ENCODE data around the gene ENGASE. TPM values are rescaled to one million over a fixed set of nuclear protein-coding genes. Genes with fewer than 3 reads are reported as not detected.

The ENGASE gene
- total RNA-seq, 2 donors from 2014 or later = 50.0 to 75.9 TPM

DNA sequence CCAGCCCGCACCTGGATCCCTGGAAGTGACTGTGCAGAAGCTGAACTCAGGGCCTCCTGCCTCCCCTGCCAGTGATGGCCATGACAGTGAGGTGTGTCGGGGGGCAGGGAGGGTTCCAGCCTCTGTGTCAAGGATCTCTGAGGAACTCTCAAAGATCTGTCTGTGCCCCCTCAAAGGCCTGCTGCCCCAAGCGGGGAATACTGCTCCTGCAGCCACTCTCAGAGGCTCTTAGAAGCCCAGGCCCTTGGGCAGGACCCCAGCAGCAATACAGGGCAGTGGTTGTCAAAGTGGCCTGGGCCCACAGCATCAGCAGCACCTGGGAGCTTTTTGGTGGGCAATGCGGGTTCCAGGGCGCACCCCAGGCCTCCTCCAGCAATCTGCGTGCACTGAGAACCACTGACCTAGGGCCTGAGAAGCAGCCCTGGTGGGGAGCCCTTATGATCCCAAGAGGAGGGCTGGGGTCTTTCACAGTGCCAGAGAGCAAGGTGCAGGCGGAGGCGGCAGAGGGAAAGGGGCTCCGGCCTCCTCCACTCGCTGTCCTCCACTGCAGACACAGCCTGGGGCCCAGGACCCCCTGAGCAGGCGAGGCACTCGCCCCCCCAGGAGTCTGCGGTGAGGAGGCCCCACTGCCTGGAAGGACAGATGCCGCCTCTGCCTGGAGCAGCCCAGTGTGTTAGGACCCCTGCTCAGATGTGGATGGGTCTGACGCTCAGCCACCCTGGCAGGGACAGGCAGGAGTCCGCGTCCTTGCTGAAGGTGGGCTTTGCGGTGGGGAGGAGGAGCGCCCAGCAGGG, 42.1 kb downstream of the ENGASE start:
- H3K27me3 ChIP-seq (replicated peaks; ENCODE audit: insufficient read depth) = no peaks in the 10 kb centered on the region
- H3K27ac ChIP-seq = no peak overlapping the region
- H3K4me1 ChIP-seq (ENCODE audit: control insufficient read depth in 1 of 2, low read depth in 2 of 2) = peaks cover 0 to 13% of the 10 kb centered on the region in 2 donors
- DNase-seq (ENCODE audit: low spot score) (no peak), ATAC-seq (ENCODE audit: insufficient number of reproducible peaks, low FRiP score, low read depth) (no peak)
- TF ChIP-seq, protein P1, sequence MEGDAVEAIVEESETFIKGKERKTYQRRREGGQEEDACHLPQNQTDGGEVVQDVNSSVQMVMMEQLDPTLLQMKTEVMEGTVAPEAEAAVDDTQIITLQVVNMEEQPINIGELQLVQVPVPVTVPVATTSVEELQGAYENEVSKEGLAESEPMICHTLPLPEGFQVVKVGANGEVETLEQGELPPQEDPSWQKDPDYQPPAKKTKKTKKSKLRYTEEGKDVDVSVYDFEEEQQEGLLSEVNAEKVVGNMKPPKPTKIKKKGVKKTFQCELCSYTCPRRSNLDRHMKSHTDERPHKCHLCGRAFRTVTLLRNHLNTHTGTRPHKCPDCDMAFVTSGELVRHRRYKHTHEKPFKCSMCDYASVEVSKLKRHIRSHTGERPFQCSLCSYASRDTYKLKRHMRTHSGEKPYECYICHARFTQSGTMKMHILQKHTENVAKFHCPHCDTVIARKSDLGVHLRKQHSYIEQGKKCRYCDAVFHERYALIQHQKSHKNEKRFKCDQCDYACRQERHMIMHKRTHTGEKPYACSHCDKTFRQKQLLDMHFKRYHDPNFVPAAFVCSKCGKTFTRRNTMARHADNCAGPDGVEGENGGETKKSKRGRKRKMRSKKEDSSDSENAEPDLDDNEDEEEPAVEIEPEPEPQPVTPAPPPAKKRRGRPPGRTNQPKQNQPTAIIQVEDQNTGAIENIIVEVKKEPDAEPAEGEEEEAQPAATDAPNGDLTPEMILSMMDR (IDR thresholded peaks at IDR 0.05) = no peak
- no peaks in the 10 kb centered on the region for H3K9me3 ChIP-seq
- no peaks in the 10 kb centered on the region for H3K36me3 ChIP-seq
- H3K4me3 ChIP-seq = no peak overlapping the region

DNA sequence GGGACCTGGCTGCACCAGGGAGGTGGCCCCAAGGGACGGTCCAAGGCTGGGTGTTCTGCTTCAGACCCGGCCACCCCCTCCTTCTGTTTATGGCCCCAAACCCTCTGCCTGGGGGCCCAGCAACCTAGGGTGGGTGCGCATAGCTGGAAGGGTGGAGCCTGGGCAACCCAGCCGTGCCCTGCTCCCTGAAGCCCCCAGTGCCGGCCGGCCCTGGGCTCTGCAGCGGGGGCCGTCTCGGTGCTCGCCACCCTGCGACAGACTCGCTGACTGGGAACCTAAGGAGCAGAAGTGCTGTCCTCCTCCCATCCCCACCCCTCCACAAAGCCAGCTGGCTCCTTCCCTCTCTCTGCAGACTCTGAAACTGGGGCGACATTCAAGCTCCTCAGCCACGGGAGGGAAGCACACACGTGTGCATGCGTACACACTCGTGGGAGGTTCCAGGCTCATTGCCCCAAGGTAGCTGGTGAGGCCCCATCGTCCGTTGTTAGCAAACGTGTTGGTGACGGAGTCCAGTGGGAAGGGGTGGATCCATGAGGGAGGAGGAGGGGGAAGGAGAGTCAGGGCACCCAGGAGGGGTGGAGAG, 43.4 kb downstream of the ENGASE start:
- TF ChIP-seq, protein P1 (IDR thresholded peaks at IDR 0.05) = no peak
- DNase-seq (ENCODE audit: low spot score) (no peak), ATAC-seq (ENCODE audit: insufficient number of reproducible peaks, low FRiP score, low read depth) (no peak)
- Histone ChIP-seq H3K27me3 (replicated peaks; ENCODE audit: insufficient read depth) (no peaks in the 10 kb centered on the region), H3K4me3 (no peak overlapping the region), H3K36me3 (no peaks in the 10 kb centered on the region), H3K27ac (no peak overlapping the region), H3K9me3 (no peaks in the 10 kb centered on the region), H3K4me1 (ENCODE audit: control insufficient read depth in 1 of 2, low read depth in 2 of 2) (peaks cover 0 to 13% of the 10 kb centered on the region in 2 donors)

DNA sequence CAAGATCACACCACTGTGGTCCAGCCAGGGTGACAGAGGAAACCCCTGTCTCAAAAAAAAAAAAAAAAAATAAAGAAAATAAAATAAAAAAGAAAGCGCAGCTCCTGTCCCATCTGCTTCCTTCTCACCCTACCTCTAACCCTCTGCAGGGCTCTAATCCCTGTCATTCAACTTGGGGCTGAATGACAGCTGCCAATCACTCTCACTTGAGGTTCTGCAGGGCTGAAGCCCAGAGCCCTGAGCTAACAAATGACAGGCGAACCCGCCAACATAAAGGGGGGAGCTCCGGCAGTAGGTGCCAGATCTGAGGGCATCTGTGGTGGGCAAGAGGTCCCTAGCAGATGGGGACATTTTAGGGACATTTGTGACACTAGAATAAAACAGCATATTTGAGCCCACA, 44.3 kb downstream of the ENGASE start:
- Histone ChIP-seq H3K27me3 (replicated peaks; ENCODE audit: insufficient read depth) (no peaks in the 10 kb centered on the region), H3K4me1 (ENCODE audit: control insufficient read depth in 1 of 2, low read depth in 2 of 2) (peaks cover 0 to 13% of the 10 kb centered on the region in 2 donors), H3K9me3 (no peaks in the 10 kb centered on the region), H3K4me3 (no peak overlapping the region), H3K27ac (no peak overlapping the region), H3K36me3 (no peaks in the 10 kb centered on the region)
- DNase-seq (ENCODE audit: low spot score) (no peak), ATAC-seq (ENCODE audit: insufficient number of reproducible peaks, low FRiP score, low read depth) (no peak)
- TF ChIP-seq, protein P1 (IDR thresholded peaks at IDR 0.05) = no peak

DNA sequence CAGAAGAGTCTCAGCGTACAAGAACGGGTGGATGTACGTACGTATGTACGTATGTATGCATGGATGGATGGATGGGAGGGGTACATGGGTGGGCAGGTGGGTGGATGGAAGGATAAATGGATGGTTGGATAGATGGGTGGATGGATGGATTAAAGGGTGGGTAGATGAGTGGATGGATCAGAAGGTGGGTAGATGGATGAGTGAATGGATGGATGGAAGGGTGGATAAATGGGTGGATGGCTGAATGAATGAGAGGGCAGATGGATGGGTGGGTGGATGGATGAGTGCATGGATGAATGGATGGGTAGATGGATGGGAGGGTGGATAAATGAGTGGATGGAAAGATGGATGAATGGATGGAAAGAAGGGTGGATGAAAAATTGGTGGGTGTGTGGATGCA, 45.6 kb downstream of the ENGASE start:
- H3K27me3 ChIP-seq (replicated peaks; ENCODE audit: insufficient read depth) = no peaks in the 10 kb centered on the region
- no peak for ATAC-seq (ENCODE audit: insufficient number of reproducible peaks, low FRiP score, low read depth)

DNA sequence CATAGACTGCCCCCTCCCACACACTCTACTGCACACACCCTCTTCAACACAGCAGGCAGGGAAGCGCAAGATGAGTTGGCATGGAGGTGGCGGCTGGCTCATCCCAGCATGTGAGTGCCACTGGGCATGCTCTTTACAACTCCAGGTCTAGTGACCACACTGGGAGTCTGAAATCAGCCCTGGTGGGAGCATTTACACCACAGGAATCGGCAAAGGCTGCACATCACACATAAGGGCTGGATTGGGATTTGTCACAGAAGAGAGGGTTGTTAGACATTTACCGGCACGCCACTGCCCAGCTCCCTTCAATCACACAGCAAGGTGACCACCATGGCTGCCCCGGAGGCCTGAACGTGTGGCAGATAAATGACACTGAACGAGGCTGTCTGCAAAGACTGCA, 49.4 kb downstream of the ENGASE start:
- ATAC-seq (ENCODE audit: insufficient number of reproducible peaks, low FRiP score, low read depth) (no peak), DNase-seq (ENCODE audit: low spot score) (no peak)
- Histone ChIP-seq H3K9me3 (no peaks in the 10 kb centered on the region), H3K4me1 (ENCODE audit: control insufficient read depth in 1 of 2, low read depth in 2 of 2) (no peaks in the 10 kb centered on the region), H3K27me3 (replicated peaks; ENCODE audit: insufficient read depth) (no peaks in the 10 kb centered on the region), H3K36me3 (no peaks in the 10 kb centered on the region), H3K27ac (no peak overlapping the region), H3K4me3 (no peak overlapping the region)
- TF ChIP-seq, protein P1 (IDR thresholded peaks at IDR 0.05) = no peak

More for the DNA sequence above, 45.6 kb downstream of the ENGASE start:
- no peaks in the 10 kb centered on the region for H3K36me3 ChIP-seq
- DNase-seq (ENCODE audit: low spot score) = no peak
- H3K4me3 ChIP-seq = no peak overlapping the region
- no peaks in the 10 kb centered on the region for H3K9me3 ChIP-seq
- H3K4me1 ChIP-seq (ENCODE audit: control insufficient read depth in 1 of 2, low read depth in 2 of 2) = peaks cover 0 to under 1% of the 10 kb centered on the region in 2 donors
- no peak overlapping the region for H3K27ac ChIP-seq
- TF ChIP-seq, protein P1 (IDR thresholded peaks at IDR 0.05) = no peak

Data from thoracic aorta (tissue), 2 donors.